TTC549 (cell line): ENCODE results near the gene DOCK1.

Source experiments
- FAIRE-seq: peaks from 2 replicates; lab custom pipeline; 2012; peaks lifted over from hg19 to GRCh38; lab: Jason Lieb, UNC

Gene DOCK1

DNA sequence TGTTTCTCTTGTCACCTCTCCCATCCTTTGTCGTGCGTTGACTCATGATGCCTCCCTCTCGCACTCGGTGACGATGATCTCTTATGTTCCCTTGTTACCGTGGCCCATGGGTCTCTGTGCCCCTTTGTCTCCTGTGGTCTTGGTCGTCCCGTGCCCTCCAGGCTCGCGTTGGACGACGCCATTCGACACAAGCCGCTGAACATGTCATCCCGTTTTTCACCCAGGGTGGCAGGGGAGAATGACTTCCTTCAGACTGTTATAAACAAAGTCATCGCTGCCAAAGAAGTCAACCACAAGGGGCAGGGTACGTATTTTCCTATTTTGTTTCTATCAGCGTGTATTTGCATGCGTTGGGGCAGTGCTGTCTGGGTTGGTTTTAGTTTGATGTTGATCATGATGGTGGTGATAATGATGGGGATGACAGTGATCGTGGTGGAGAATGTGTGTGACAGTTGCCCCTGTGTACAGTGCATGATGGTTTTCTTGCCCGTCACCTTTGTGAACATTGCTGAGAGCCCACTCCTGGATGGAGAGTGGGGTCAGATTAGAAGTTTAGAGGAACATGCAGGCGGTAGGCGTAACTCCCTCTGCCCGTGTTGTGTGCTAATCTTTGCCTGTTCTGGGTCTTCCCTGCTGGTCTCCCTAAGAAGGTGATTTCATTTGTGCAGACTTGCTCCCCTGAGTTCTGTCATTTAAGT lies 107.0 kb downstream of the DOCK1 start:
- no peak for FAIRE-seq

DNA sequence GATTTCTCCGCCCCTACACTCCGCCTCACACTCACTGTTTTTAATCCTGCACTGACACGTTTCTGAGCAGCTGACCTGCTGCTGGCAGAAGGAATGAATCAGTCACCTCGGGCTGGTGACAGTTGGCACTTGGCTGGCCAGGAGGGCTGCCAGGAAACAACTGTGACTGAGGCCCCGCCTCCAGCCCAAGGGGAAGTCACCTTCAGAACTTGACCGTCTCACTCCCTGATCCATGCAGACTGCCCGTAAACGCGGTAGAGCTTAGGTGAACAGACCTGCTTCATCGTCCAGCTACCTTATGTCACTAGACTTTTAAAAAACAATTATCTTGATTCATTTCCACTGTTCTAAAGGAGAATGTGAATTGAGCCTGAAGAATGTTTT lies 107.5 kb downstream of the DOCK1 start:
- no peak for FAIRE-seq

DNA sequence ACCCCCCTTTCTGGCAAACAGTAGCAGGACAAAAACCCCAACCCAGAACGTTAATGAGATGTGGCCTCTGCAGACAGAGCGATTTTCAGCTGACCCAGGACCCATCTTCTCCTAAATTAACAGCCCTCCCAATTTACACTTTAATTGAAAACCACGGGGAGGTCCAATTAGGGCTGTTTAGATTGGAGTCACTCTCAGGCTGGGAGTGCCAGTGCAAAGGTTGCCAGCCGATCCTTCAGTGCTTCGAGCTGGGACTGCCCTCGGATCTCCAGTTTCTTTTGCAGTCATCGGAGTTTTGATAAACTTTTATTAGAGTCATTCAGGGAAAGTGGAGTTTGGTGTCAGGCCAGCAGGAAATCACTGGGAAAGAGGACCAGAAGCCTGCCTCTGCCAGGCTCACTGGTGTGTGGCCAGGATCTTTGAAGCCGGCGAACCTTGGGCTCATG lies 108.0 kb downstream of the DOCK1 start:
- no peak for FAIRE-seq

GRCh38 chr10:127013691-127014473 lies 108.7 kb downstream of the DOCK1 start:
- no peak for FAIRE-seq

GRCh38 chr10:127014671-127015070 lies 109.4 kb downstream of the DOCK1 start:
- no peak for FAIRE-seq

DNA sequence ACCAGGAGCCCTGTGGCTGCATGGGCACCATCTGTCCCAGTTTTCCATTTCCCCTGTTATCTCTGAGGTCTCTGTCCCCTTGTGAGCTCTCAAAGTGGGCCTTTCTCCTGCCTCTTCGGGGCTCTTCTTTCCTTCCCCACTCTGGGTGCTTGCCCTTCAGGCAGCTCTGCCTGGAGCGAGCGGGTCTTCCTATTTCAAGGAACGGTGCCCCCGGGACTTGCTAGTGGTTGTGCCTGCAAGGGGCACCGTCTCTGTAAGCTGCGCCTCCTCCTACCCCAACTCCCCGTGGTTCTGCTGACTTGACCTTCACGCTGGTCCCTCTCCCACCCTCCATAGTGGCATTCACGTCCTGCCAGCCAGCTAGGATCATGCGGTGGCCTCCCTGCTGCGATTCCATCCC lies 110.1 kb downstream of the DOCK1 start:
- no peak for FAIRE-seq

DNA sequence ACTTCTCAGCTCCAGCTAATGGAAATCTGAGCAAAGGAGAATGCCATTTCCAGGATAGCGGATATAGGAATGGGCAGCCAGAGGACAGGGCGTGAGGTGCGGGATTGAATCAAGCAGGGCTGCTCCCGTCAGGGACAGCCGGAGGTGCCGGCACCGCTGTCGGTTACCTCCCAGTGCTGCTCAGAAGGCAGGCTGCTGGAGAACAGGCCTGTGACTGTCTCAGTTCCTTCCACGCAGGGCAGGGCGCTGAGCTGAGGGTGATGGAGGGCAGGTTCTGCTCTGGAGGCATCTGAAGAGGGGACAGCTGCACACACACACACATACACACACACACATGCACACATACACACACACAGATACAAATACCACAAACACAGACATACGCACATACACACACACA lies 111.1 kb downstream of the DOCK1 start:
- no peak for FAIRE-seq

DNA sequence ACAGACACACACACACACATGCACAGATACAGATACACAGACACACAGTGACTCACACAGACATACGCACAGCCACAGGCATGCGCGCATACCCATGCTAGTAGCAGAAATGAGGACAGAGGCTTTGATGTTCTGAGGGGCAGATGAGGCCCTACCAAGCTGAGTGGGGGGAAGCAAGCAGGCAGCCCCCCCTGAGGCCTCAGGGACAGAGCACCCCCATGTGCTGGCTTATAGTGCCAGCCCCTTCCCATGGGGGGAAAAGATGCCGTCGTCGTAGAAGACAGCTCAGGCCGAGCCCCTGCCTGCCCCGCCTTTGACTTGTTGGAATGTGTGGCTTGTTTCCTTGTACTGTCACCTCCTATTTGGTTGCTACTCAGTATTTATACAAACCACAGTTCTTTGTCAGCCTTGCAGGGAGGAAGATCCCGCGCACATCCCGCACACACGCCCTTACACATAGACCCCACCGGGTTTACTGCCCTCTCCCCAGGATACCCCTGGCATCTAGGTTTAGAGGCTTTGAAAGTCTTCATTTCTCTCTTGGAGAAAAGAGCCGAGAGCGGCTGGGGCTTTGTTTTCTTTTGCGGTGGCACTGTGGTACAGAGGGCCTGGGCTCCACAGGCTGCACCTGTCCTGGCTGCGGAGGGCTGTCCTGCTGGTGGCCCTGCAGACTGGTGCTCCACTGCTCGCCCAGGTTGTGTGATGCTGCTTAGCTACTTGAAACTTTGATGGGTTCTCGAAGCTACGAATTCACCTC lies 112.5 kb downstream of the DOCK1 start:
- FAIRE-seq: no peak

- FAIRE-seq: no peak
These were observed 113.0 kb downstream of the DOCK1 start for GRCh38 chr10:127018298-127018650.

GRCh38 chr10:127018766-127019165 lies 113.5 kb downstream of the DOCK1 start:
- no peak for FAIRE-seq

- no peak for FAIRE-seq
These were observed 115.0 kb downstream of the DOCK1 start for GRCh38 chr10:127020260-127020659.

GRCh38 chr10:127021801-127022200 lies 116.6 kb downstream of the DOCK1 start:
- FAIRE-seq: no peak

- FAIRE-seq: no peak
These were observed 119.6 kb downstream of the DOCK1 start for GRCh38 chr10:127024685-127025435.

DNA sequence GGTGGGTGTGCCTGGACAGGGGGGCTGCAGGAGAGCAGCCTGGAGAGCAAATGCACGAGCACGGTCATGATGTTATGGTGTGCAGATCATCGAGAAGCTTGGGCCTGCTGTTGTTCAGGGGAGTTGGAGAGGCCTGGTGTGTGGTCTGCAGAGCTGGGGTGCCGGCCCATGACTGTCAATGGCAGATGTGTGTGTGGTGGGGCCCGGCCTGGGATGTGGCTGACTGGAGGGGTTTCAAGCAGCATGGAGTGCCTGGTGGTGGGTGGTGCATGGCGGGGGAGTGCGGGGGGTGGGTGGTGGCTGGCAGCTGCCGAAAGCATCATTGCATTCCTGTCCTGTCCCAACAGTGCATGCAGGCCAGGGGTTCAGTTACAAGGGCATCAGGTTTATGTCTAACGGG lies 122.6 kb downstream of the DOCK1 start:
- FAIRE-seq: no peak

DNA sequence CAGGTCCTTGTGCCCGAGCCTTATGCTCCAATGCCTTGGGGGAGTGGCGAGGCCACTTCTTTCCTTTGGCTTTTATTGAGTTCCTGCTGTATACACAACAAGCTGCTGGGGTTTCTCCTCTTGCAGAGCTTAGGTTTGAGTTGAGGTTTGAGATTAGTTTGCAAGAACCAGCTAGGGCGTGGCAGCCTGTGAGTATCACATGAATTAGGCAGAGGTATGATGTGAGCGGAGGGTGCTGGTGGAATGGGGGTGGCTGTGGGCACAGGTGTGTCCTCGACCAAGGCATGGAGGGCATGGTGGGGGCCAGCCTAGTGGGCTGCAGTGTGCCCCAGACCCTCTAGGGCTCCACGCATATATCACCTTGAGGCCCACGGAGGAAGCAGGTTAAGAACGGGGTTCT lies 123.3 kb downstream of the DOCK1 start:
- FAIRE-seq: no peak

DNA sequence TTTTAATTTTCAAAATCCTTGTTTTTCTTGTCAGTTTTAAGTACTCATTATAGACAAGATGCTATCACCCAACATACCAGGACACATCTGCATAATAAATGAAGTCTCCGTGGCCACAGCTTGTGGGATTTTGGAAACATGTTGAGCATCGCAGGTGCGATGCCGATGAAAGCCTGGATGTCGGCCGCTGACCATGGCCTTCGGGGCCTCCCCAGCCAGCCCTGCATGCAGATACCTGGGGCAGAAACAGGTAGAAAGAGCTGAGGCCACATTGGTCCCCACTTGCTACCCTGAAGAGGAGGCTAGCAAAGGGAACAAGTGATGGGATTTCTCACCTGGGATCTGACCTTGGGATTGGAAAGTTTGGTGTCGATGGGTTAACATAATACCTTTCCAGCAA lies 123.8 kb downstream of the DOCK1 start:
- no peak for FAIRE-seq

DNA sequence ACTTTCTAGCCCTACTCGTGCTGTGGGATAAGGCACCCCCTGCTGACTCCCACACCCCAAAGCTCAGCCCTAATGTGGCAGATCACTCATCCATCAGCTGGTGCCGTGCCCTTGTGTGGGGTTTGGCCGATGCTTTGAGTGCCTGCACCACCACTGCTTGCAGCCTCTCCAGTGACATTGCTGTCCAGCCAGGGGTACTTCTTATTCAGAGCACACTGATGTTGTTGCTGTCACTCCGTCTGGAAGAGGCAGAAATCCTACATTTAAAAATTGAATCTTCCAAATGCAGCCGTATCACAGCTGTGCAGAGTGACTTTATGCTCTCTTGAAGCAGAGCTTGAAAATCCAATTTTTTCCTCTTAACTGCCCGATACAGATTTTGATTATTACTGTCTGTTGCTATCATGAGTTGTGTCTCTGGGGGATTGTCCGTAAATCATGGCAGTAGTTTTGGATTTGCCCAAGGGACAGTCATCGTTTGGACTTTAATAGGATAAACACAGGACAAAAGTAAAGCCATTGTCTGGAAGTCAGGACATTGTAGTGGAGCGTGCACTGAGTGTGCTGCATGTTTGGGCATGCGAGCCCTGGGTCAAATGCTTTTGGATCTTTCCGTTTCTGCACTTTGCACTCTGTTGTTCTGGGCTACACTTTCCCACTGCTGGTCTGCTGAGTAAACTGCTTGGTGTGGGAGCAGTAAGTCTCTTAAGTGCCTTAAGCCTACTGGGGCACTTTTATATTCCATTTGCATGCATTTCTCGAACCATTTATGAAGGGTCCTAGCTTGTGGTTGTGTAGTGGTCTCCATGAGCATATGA lies 128.2 kb downstream of the DOCK1 start:
- no peak for FAIRE-seq

GRCh38 chr10:127034034-127034633 lies 128.9 kb downstream of the DOCK1 start:
- no peak for FAIRE-seq

DNA sequence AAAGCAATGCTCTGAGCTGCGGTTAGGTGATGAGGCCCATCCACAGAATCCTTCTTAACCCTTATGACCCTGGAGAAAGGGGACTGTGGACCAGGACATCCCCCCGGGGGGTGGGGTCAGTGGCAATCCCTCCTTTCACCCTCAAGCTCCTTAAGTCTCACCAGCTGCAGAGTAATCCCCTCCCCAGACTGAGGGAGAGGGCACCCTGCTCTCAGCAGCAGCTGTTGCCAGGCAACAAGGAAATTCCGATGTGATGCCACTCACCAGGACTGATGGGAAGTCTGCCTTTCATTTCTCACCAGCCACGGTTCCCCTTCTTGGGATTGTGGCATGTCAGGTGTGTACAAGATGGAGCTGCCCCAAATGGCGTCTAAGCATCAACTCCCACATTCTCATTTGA lies 129.6 kb downstream of the DOCK1 start:
- no peak for FAIRE-seq

DNA sequence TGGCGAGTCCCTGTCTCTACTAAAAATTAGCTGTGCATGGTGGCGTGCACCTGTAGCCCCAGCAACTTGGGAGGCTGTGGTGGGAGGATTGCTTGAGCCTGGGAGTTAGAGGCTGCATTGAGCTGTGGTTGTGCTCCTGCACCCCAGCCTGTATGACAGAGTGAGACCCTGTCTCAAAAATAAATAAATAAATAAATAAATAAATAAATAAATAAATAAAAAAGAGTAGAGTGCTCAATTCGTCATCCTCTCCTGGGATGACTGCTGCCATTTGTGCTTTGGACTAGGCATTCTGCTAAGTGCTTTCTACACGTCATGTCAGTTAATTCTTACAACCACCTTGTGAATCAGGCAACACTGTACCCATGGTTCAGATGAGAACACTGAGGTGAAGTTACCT lies 130.6 kb downstream of the DOCK1 start:
- no peak for FAIRE-seq

GRCh38 chr10:127036987-127037386 lies 131.8 kb downstream of the DOCK1 start:
- FAIRE-seq: no peak
